Memory B cell (primary cell): Measurements from ENCODE around the gene LETMD1.
A peak's percentile ranks its signal among the peaks of the same experiment; 100 is the strongest.

ENCODE experiments used
- ATAC-seq: fragments of 150-1000 bp; cut with Tn5 transposase; 2 replicates; pipeline ENCODE4 v1.10.0; 2021; ENCODE audit warnings: low read depth, mild to moderate bottlenecking, moderate library complexity
- DNase-seq, 2 donors: peaks; one replicate each; pipeline ENCODE4 v3.0.0; 2022; ENCODE audit warnings: low spot score in 2 of 2
- H3K27ac Mint-ChIP-seq: one replicate; pipeline ENCODE4 v1.8.0; 2022; ENCODE audit warnings: mild to moderate bottlenecking, moderate library complexity, mixed read lengths
- H3K27me3 Mint-ChIP-seq: one replicate; pipeline ENCODE4 v1.8.0; 2022; ENCODE audit warnings: mixed read lengths
- H3K36me3 Mint-ChIP-seq: one replicate; pipeline ENCODE4 v1.8.0; 2022; ENCODE audit warnings: mild to moderate bottlenecking, mixed read lengths
- H3K4me1 Mint-ChIP-seq: one replicate; pipeline ENCODE4 v1.8.0; 2022; ENCODE audit warnings: mixed read lengths
- H3K4me3 Mint-ChIP-seq: one replicate; pipeline ENCODE4 v1.8.0; 2022; ENCODE audit warnings: mild to moderate bottlenecking, moderate library complexity, mixed read lengths
- H3K9me3 Mint-ChIP-seq: one replicate; pipeline ENCODE4 v1.8.0; 2022; ENCODE audit warnings: mixed read lengths

The LETMD1 gene

GRCh38 chr12:51036279-51036678 is 11.8 kb upstream of the LETMD1 start:
- Mint-ChIP-seq H3K4me3 (no peak overlapping the region), H3K4me1 (no peaks in the 10 kb centered on the region), H3K9me3 (no peaks in the 10 kb centered on the region), H3K27me3 (no peaks in the 10 kb centered on the region), H3K36me3 (no peaks in the 10 kb centered on the region), H3K27ac (no peak overlapping the region)
- ATAC-seq (no peak), DNase-seq (no peak)

DNA sequence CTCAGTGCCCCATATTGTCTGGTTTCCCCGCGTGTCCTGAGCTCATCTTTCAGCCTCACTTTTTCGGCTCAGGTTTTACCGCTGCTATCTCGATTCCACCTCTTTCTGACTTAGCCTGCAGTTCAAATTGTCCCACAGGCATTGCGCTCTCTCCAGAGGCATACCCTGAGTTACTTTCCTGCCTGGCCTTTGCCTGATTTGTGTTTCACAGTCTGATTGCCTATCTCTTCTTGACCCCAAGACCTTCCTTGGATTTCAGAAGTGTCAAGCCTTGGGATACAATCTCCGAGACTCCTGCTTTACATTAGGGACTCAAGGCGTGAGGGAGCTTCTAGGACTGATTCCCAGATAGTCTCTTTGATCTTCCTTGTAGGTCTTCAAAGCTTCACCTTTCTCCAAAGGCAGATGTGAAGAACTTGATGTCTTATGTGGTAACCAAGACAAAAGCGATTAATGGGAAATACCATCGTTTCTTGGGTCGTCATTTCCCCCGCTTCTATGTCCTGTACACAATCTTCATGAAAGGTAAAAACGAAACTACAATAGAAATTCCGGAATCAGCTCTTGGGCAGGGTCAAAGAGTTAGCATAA is 629 bp downstream of the LETMD1 start:
- DNase-seq (peak in 1 of 2 donors; percentile 18), ATAC-seq (peak; percentile 7)
- Mint-ChIP-seq H3K27ac (peak overlapping the region; percentile 96), H3K4me3 (peak overlapping the region; percentile 89), H3K4me1 (peaks cover 20% of the 10 kb centered on the region), H3K9me3 (no peaks in the 10 kb centered on the region), H3K27me3 (no peaks in the 10 kb centered on the region), H3K36me3 (peaks cover 8% of the 10 kb centered on the region)

DNA sequence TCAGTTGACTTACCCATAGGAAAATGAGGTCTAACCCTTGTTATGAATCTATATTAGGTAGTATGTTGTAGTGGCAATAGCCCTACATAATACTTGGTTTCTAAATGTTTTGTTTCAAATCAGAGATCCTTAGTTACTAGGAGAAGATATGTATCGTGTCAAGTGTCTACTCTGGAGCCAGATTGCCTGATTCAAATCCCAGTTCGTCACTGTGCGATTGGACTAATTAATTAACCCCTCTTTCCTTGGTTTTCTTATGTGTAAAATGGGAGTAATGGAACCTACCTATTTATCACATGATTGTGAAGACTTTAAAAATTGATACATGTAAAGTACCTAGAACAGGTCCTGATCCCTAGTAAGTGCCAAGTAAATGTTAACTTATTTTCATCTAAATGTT is 1.4 kb downstream of the LETMD1 start:
- Mint-ChIP-seq H3K4me1 (peaks cover 20% of the 10 kb centered on the region), H3K9me3 (no peaks in the 10 kb centered on the region), H3K27ac (peak overlapping the region; percentile 96), H3K36me3 (peaks cover 8% of the 10 kb centered on the region), H3K4me3 (peak overlapping the region; percentile 89), H3K27me3 (no peaks in the 10 kb centered on the region)
- ATAC-seq (no peak), DNase-seq (no peak)

- Mint-ChIP-seq H3K4me1 (peaks cover 20% of the 10 kb centered on the region), H3K9me3 (no peaks in the 10 kb centered on the region), H3K27me3 (no peaks in the 10 kb centered on the region), H3K27ac (peak overlapping the region; percentile 19), H3K4me3 (no peak overlapping the region), H3K36me3 (peaks cover 11% of the 10 kb centered on the region)
- ATAC-seq = no peak
- no peak for DNase-seq
Measured at GRCh38 chr12:51051787-51052186, 3.7 kb downstream of the LETMD1 start.

DNA sequence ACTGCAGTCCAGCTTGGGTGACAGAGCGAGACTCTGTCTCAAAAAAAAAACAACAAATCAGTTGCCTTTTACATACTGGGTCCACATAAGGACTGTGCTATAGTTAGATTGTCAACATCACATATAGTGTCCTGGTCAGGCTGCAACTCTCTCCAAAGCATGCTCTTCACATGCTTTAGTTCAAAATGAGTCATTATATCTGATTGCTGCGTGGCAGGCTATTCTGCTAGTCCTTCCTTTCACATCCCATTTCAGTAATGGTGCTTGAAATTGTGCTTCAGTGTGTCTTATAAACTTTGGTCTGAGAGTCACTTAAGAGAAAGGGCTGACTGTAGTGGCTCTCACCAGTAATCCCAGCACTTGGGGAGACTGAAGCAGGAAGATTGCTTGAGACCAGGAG is 6.9 kb downstream of the LETMD1 start:
- no peak for ATAC-seq
- Mint-ChIP-seq H3K9me3 (no peaks in the 10 kb centered on the region), H3K27me3 (no peaks in the 10 kb centered on the region), H3K4me1 (peaks cover 3% of the 10 kb centered on the region), H3K27ac (no peak overlapping the region), H3K4me3 (no peak overlapping the region), H3K36me3 (peaks cover 20% of the 10 kb centered on the region)
- no peak for DNase-seq

- Mint-ChIP-seq H3K27ac (no peak overlapping the region), H3K36me3 (peaks cover 23% of the 10 kb centered on the region), H3K4me1 (peaks cover 3% of the 10 kb centered on the region), H3K9me3 (no peaks in the 10 kb centered on the region), H3K4me3 (no peak overlapping the region), H3K27me3 (no peaks in the 10 kb centered on the region)
- no peak for ATAC-seq
- no peak for DNase-seq
Measured at GRCh38 chr12:51056242-51056641, 8.1 kb downstream of the LETMD1 start.

DNA sequence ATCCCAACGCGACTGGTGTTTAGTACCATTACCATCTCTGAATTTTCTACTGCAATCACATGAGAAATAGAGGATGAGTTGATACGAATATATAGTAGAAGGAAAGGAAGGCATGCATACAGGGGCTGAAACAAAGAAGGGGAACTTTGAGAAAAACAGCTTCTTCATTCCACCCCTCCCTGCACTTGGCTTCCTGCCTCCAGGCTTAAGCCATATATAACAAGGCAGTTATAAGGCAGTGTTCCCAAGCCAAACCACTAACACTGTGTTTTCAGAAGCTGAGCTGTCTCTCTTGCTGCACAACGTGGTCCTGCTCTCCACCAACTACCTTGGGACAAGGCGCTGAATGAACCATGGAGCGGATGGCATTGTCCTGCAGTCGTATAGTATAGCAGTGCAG is 11.0 kb downstream of the LETMD1 start:
- Mint-ChIP-seq H3K36me3 (peaks cover 18% of the 10 kb centered on the region), H3K9me3 (no peaks in the 10 kb centered on the region), H3K4me3 (no peak overlapping the region), H3K27ac (peak overlapping the region; percentile 38), H3K4me1 (no peaks in the 10 kb centered on the region), H3K27me3 (no peaks in the 10 kb centered on the region)
- ATAC-seq (no peak), DNase-seq (no peak)

- DNase-seq = no peak
- Mint-ChIP-seq H3K36me3 (peaks cover 17% of the 10 kb centered on the region), H3K4me1 (no peaks in the 10 kb centered on the region), H3K27ac (no peak overlapping the region), H3K4me3 (no peak overlapping the region), H3K27me3 (no peaks in the 10 kb centered on the region), H3K9me3 (no peaks in the 10 kb centered on the region)
- ATAC-seq = no peak
Measured at GRCh38 chr12:51062631-51063397, 14.7 kb downstream of the LETMD1 start.

DNA sequence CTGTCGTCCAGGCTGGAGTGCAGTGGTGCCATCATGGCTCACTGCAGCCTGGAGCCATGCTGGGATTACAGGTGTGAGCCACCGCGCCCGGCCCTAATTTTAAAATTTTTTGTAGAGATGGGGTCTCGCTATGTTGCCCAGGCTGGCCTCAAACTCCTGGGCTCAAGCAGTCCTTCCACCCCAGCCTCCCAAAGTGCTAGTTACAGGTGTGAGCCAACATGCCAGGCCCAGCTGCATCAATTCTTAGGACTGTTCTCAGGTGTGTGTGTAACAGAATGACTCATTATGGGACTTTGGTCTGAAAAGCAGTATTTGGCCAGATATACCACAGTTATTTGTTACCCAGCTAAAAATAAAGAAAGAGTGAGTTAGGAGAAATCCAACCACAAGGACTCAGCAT is 17.4 kb downstream of the LETMD1 start:
- Mint-ChIP-seq H3K27me3 (no peaks in the 10 kb centered on the region), H3K27ac (no peak overlapping the region), H3K4me3 (no peak overlapping the region), H3K4me1 (no peaks in the 10 kb centered on the region), H3K36me3 (peaks cover 13% of the 10 kb centered on the region), H3K9me3 (no peaks in the 10 kb centered on the region)
- ATAC-seq (no peak), DNase-seq (no peak)

GRCh38 chr12:51067229-51067628 is 19.1 kb downstream of the LETMD1 start:
- Mint-ChIP-seq H3K9me3 (no peaks in the 10 kb centered on the region), H3K27me3 (no peaks in the 10 kb centered on the region), H3K4me3 (no peak overlapping the region), H3K36me3 (peaks cover 18% of the 10 kb centered on the region), H3K27ac (no peak overlapping the region), H3K4me1 (no peaks in the 10 kb centered on the region)
- ATAC-seq = no peak
- no peak for DNase-seq

DNA sequence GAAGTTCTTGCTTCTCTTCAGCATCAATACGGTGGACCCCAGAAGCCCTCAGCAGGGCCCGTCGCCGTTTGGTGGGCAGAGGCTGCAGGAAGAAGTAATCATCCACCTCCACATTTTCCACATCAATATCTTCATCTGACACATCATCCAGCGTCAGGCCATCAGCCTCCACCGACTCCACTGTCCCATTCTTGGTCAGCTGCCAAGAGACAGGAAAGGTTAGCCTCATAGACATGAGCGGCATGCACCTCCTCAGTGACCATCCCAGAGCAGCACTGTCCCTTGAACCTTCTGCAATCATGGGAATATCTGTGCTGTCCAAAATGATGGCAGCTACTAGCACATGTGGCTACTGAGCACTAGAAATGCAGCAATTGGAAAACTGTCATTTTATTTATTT is 19.6 kb downstream of the LETMD1 start:
- ATAC-seq (no peak), DNase-seq (no peak)
- Mint-ChIP-seq H3K4me1 (no peaks in the 10 kb centered on the region), H3K4me3 (no peak overlapping the region), H3K9me3 (no peaks in the 10 kb centered on the region), H3K36me3 (peaks cover 18% of the 10 kb centered on the region), H3K27ac (no peak overlapping the region), H3K27me3 (no peaks in the 10 kb centered on the region)

GRCh38 chr12:51070004-51070403 is 21.9 kb downstream of the LETMD1 start:
- no peak overlapping the region for H3K4me3 Mint-ChIP-seq
- H3K4me1 Mint-ChIP-seq = no peaks in the 10 kb centered on the region
- DNase-seq (no peak), ATAC-seq (no peak)
- H3K27me3 Mint-ChIP-seq = no peaks in the 10 kb centered on the region
- no peaks in the 10 kb centered on the region for H3K9me3 Mint-ChIP-seq
- H3K36me3 Mint-ChIP-seq = peaks cover 22% of the 10 kb centered on the region
- no peak overlapping the region for H3K27ac Mint-ChIP-seq

GRCh38 chr12:51071663-51072062 is 23.5 kb downstream of the LETMD1 start:
- Mint-ChIP-seq H3K36me3 (peaks cover 22% of the 10 kb centered on the region), H3K9me3 (no peaks in the 10 kb centered on the region), H3K27me3 (no peaks in the 10 kb centered on the region), H3K27ac (peak overlapping the region; percentile 58), H3K4me1 (peaks cover under 1% of the 10 kb centered on the region), H3K4me3 (no peak overlapping the region)
- DNase-seq = no peak
- ATAC-seq = no peak

DNA sequence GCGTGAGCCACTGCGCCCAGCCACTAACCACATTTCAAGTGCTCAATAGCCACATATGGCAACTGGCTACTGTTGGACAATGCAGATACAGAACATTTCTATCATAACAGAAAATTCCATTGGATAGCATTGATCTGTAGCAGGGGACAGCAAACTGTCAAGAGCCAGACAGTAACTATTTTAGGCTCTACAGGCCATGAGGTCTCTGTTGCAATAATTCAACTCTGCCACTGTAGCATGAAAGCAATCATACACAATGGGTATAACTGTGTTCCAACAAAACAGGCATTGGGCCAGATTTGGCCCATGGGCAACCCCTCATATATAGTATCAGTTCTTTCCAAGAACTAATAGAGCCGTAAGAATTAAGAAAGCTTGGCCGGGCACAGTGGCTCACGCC is 27.3 kb downstream of the LETMD1 start:
- H3K4me3 Mint-ChIP-seq = no peak overlapping the region
- peaks cover 5% of the 10 kb centered on the region for H3K4me1 Mint-ChIP-seq
- H3K36me3 Mint-ChIP-seq = peaks cover 13% of the 10 kb centered on the region
- no peak overlapping the region for H3K27ac Mint-ChIP-seq
- no peaks in the 10 kb centered on the region for H3K9me3 Mint-ChIP-seq
- ATAC-seq (no peak), DNase-seq (no peak)
- no peaks in the 10 kb centered on the region for H3K27me3 Mint-ChIP-seq
